Testis (tissue), 3 donors: ENCODE results near the gene CTCF. TPM values are rescaled to one million over a fixed set of nuclear protein-coding genes. Genes with fewer than 3 reads are reported as not detected.

Experiments
- DNase-seq: peaks from one replicate; pipeline ENCODE4 v3.0.0-alpha.2; 2019
- H3K27ac ChIP-seq, 2 donors: fragments of 200-600 bp; sonication (generic); one replicate each; pipeline ENCODE4 v1.5.1; 2019
- H3K27me3 ChIP-seq: fragments of 200-600 bp; sonication (generic); one replicate; pipeline ENCODE4 v1.5.1; 2019
- H3K36me3 ChIP-seq: fragments of 200-600 bp; sonication (generic); one replicate; pipeline ENCODE4 v1.5.1; 2017; ENCODE audit warnings: low read depth; ENCODE audit errors: missing control alignments
- H3K4me1 ChIP-seq: fragments of 200-600 bp; sonication (generic); one replicate; pipeline ENCODE4 v1.5.1; 2019
- H3K4me3 ChIP-seq, 2 donors: fragments of 200-600 bp; sonication (generic); one replicate each; pipeline ENCODE4 v1.5.1; 2017 to 2019
- H3K9me3 ChIP-seq: fragments of 200-600 bp; sonication (generic); one replicate; pipeline ENCODE4 v1.5.1; 2017
- POLR2A ChIP-seq: fragments of 450-650 bp; IDR thresholded peaks from one replicate; pipeline ENCODE4 v1.6.1; 2017; ENCODE audit warnings: antibody characterized with exemption, mild to moderate bottlenecking, moderate library complexity
- WGBS, 2 donors: methylation state at CpG; one replicate each; pipeline ENCODE4 v1.1.5; 2018; 5-methylcytosine and 5-hydroxymethylcytosine counted together
- intact Hi-C: fragments of 100-400 bp; cut with DNase I; formaldehyde crosslinking; loops from one replicate; pipeline ENCODE4 v1.15.1; 2023; ENCODE audit warnings: low total_unique reads
- polyA plus RNA-seq: library from polyadenylated mRNA; stranded (reverse); fragments of 350-450 nt; fragmentation: Illumina TruSeq; extraction: RNeasy Lipid Tissue Mini Kit (QIAGEN cat#74804); gene quantifications from one replicate; pipeline ENCODE4 v1.2.3, GENCODE V29; 2014; ENCODE audit warnings: low read depth, low replicate concordance; ENCODE audit not compliant: insufficient read depth
- total RNA-seq, 2 donors: library from RNA; depleted of rRNA; stranded (reverse); fragments of >200 nt; gene quantifications; one replicate each; pipeline ENCODE4 v1.2.3, GENCODE V29; 2016
- TF ChIP-seq, protein P1 (sequence below), 3 experiments: fragments of 450-650 bp in 2 of 3; fragments of 200-600 bp in 1 of 3; sonication (generic) in 1 of 3; IDR thresholded peaks; one replicate each; pipeline ENCODE4 v1.5.1; 2016 to 2019; ENCODE audit warnings: antibody characterized with exemption in 3 of 3, mild to moderate bottlenecking in 2 of 3, moderate library complexity in 1 of 3

Gene CTCF
- total and polyA plus RNA-seq, 3 donors from 2014 or later = 25.9 to 47.0 (median 45.5) TPM

- Histone ChIP-seq H3K4me1 (peaks cover 7% of the 10 kb centered on the region), H3K4me3 (peak overlapping the region in 1 of 2 donors; percentile 44), H3K36me3 (no peaks in the 10 kb centered on the region), H3K9me3 (no peaks in the 10 kb centered on the region), H3K27ac (no peak overlapping the region), H3K27me3 (no peaks in the 10 kb centered on the region)
- 0 to 10% methylated on average over 12 to 37 of the region's 68 CpGs for WGBS, 2 donors
- DNase-seq = no peak
- no peak for TF ChIP-seq POLR2A
- TF ChIP-seq, protein P1, sequence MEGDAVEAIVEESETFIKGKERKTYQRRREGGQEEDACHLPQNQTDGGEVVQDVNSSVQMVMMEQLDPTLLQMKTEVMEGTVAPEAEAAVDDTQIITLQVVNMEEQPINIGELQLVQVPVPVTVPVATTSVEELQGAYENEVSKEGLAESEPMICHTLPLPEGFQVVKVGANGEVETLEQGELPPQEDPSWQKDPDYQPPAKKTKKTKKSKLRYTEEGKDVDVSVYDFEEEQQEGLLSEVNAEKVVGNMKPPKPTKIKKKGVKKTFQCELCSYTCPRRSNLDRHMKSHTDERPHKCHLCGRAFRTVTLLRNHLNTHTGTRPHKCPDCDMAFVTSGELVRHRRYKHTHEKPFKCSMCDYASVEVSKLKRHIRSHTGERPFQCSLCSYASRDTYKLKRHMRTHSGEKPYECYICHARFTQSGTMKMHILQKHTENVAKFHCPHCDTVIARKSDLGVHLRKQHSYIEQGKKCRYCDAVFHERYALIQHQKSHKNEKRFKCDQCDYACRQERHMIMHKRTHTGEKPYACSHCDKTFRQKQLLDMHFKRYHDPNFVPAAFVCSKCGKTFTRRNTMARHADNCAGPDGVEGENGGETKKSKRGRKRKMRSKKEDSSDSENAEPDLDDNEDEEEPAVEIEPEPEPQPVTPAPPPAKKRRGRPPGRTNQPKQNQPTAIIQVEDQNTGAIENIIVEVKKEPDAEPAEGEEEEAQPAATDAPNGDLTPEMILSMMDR (IDR thresholded peaks at IDR 0.05) = peak in 1 of 3 experiments; percentile 28
- intact Hi-C loops = no loop called here
Observed at GRCh38 chr16:67653128-67653788, 90.9 kb downstream of the CTCF start.

GRCh38 chr16:67653789-67654402 is 91.6 kb downstream of the CTCF start:
- Histone ChIP-seq H3K27me3 (no peaks in the 10 kb centered on the region), H3K36me3 (no peaks in the 10 kb centered on the region), H3K9me3 (no peaks in the 10 kb centered on the region), H3K4me3 (peak overlapping the region in 1 of 2 donors; percentile 44), H3K27ac (no peak overlapping the region), H3K4me1 (peaks cover 7% of the 10 kb centered on the region)
- DNase-seq = no peak
- TF ChIP-seq, protein P1 (IDR thresholded peaks at IDR 0.05) = no peak
- no peak for TF ChIP-seq POLR2A
- 14 to 40% methylated on average over 18 to 22 of the region's 25 CpGs for WGBS, 2 donors
- intact Hi-C loops = no loop called here

- no peak overlapping the region for H3K4me3 ChIP-seq
- no peaks in the 10 kb centered on the region for H3K36me3 ChIP-seq
- H3K27ac ChIP-seq = no peak overlapping the region
- TF ChIP-seq POLR2A = no peak
- TF ChIP-seq, protein P1 (IDR thresholded peaks at IDR 0.05) = no peak
- WGBS, 2 donors = 43 to 52% methylated on average over 22 to 30 of the region's 30 CpGs
- H3K9me3 ChIP-seq = no peaks in the 10 kb centered on the region
- DNase-seq = no peak
- H3K4me1 ChIP-seq = peaks cover 12% of the 10 kb centered on the region
- intact Hi-C loops = no loop called here
- H3K27me3 ChIP-seq = no peaks in the 10 kb centered on the region
Observed at GRCh38 chr16:67654403-67654911, 92.1 kb downstream of the CTCF start.

- TF ChIP-seq POLR2A = no peak
- TF ChIP-seq, protein P1 (IDR thresholded peaks at IDR 0.05) = no peak
- Histone ChIP-seq H3K36me3 (no peaks in the 10 kb centered on the region), H3K27ac (no peak overlapping the region), H3K4me1 (peaks cover 15% of the 10 kb centered on the region), H3K4me3 (no peak overlapping the region), H3K9me3 (no peaks in the 10 kb centered on the region), H3K27me3 (no peaks in the 10 kb centered on the region)
- intact Hi-C loops = loop anchor here (5.0 kb wide), 1 partner anchor 83 kb away; no protein-coding TSS in a partner anchor
- DNase-seq = no peak
- 69 to 86% methylated on average over 4 of the region's 4 CpGs for WGBS, 2 donors
Observed at GRCh38 chr16:67655363-67655762, 93.0 kb downstream of the CTCF start.
